Measurements from ENCODE around the gene FSTL1. TPM values are rescaled to one million over a fixed set of nuclear protein-coding genes. Genes with fewer than 3 reads are reported as not detected.

The FSTL1 gene
- total and polyA plus RNA-seq, 2 of the 8 experiments (the other 6 are each of a cell fraction or from before 2014, with no cell fraction given) = 158 to 516 TPM

DNA sequence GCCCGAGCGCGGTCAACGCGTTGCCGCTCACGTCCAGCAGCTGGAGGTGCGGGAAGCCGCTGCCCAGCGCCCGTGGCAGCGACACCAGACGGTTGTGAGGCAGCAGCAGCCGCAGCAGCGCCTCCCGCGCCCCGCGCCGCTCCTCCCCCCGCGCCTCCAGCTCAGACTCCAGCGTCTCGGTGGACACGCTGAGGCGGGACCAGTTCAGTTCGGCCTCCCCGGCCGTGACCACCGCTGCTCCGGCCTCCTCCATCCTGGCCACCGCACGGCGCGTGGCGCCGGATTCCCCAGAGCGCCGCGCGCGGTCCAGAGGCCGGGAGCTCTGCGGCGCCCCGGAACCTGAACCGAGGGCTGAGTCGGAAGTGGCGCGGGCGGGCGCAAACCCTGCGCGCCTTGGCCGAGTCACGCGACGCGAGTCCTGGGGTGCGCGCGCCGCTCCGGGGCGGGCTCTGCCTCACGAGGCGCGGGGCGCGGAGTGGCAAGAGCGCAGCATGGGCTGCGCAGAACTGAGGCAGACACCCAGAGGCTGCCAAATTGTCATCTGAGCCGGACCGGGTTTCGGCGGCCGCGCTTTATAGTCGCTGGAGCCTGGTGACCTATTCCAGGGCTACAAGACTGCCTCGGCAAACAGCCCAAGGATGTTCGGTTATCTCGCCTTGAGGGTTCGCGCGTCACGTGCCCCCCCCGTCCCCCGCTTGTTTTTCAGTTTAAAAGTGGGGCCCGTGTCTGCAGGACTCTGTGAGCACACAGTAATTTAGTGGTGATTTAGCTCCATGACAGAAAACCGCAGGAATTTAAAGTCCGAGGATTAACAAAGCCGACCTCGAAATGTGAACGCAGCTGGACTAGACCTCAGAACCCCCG, 101.6 kb downstream of the FSTL1 start, which contains the start of gene LRRC58:
LRRC58 (minus strand) TSS at position 364 of the 864 bp plus-strand sequence; CDS start at position 253, 111 bp downstream.
- no peak for FAIRE-seq
- H2AFZ ChIP-seq (ENCODE audit: low read length) = peak within 1 kb of the TSS; percentile 18; the same call in 1 of the 2 replicates
- POLR2A ChIA-PET (ENCODE audit: partially characterized antibody) = interaction anchor here (0.6 to 2.6 kb wide), 24 partner anchors 9 to 440 kb away, joined by 3 to 14 read pairs (median 4); partner anchors contain the start of gene GSK3B
- TF ChIP-seq MAFK (IDR thresholded peaks at IDR 0.05; ENCODE audit: low read depth, low read length) = no peak
- TF ChIP-seq FOSL1 (IDR thresholded peaks at IDR 0.05; ENCODE audit: insufficient read depth, low read depth, low read length) = no peak
- peak; percentile 32; the same call in 1 of the 2 replicates for TF ChIP-seq TBP (IDR thresholded peaks at IDR 0.05; ENCODE audit: low read depth, low read length)
- no peak for TF ChIP-seq KDM5A (IDR thresholded peaks at IDR 0.05; ENCODE audit: low read length)
- no peak for TF ChIP-seq POU5F1 (IDR thresholded peaks at IDR 0.05; ENCODE audit: low read depth, low read length)
- TF ChIP-seq, protein P1, sequence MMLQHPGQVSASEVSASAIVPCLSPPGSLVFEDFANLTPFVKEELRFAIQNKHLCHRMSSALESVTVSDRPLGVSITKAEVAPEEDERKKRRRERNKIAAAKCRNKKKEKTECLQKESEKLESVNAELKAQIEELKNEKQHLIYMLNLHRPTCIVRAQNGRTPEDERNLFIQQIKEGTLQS (IDR thresholded peaks at IDR 0.05; ENCODE audit: insufficient read depth, low read depth, low read length) = 0 out of 2 replicates have a peak, but pooled peaks have one; percentile 27
- TF ChIP-seq CBX5 (IDR thresholded peaks at IDR 0.05; ENCODE audit: low read depth, low read length) = no peak
- TF ChIP-seq, protein P2, sequence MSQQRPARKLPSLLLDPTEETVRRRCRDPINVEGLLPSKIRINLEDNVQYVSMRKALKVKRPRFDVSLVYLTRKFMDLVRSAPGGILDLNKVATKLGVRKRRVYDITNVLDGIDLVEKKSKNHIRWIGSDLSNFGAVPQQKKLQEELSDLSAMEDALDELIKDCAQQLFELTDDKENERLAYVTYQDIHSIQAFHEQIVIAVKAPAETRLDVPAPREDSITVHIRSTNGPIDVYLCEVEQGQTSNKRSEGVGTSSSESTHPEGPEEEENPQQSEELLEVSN (IDR thresholded peaks at IDR 0.05) = peak; percentile 70
- peak; percentile 1 to 4; a peak in 2 of 3 replicates for TF ChIP-seq EP300 (IDR thresholded peaks at IDR 0.05; ENCODE audit: borderline replicate concordance in 1 of 2, low read depth in 2 of 2, low read length in 2 of 2)

More for the DNA sequence above, 101.6 kb downstream of the FSTL1 start, which contains the start of gene LRRC58:
- H3K14ac ChIP-seq (ENCODE audit: insufficient read length) = no peak within 1 kb of the TSS
- peaks cover 2% of the 10 kb centered on the region; the same call in 1 of the 2 replicates for H3K79me1 ChIP-seq (ENCODE audit: low read depth, low read length)
- peak; percentile 31 to 86 for DNase-seq (ENCODE audit: low read depth in 1 of 2, low spot score in 2 of 2)
- peak within 1 kb of the TSS; percentile 73 to 88 (median 76) for H3K4me3 ChIP-seq (ENCODE audit: extremely low read depth in 1 of 4, insufficient read depth in 2 of 4, low read depth in 3 of 4, low read length in 4 of 4)
- H4K5ac ChIP-seq (ENCODE audit: insufficient read length, low read depth, low read length) = peak within 1 kb of the TSS; percentile 67
- H3K56ac ChIP-seq (replicated peaks; ENCODE audit: insufficient read length, low read depth, low read length) = peak within 1 kb of the TSS; percentile 78
- H2BK20ac ChIP-seq (ENCODE audit: low read length) = no peak within 1 kb of the TSS
- no peak within 1 kb of the TSS; the same call in 1 of the 2 replicates for H2BK12ac ChIP-seq (ENCODE audit: low read depth, low read length)
- peaks cover 0 to 6% (median 3%) of the 10 kb centered on the region in 4 experiments; a peak in 3 of 7 replicates for H3K27me3 ChIP-seq (replicated peaks in 1 of 4; ENCODE audit: control insufficient read depth in 3 of 4, extremely low read depth in 1 of 4, insufficient read depth in 3 of 4, low read length in 3 of 4)
- no peaks in the 10 kb centered on the region for H3K9me3 ChIP-seq (ENCODE audit: insufficient read depth in 2 of 2, low read depth in 1 of 2, low read length in 1 of 2)
- H4K20me1 ChIP-seq (replicated peaks in 1 of 2; ENCODE audit: control insufficient read depth in 1 of 2, insufficient read depth in 2 of 2, low read length in 2 of 2) = peaks cover 2% of the 10 kb centered on the region in 2 experiments
- peak within 1 kb of the TSS; percentile 68 to 87 (median 78) for H3K9ac ChIP-seq (replicated peaks in 1 of 4; ENCODE audit: extremely low read depth in 1 of 4, low read depth in 3 of 4, low read length in 3 of 4)
- CTCF ChIA-PET (ENCODE audit: partially characterized antibody) = interaction anchor here (0.5 to 2.5 kb wide), 13 partner anchors 9 to 729 kb away, joined by 3 to 14 read pairs (median 3); no protein-coding TSS in a partner anchor
- peaks cover 11% of the 10 kb centered on the region for H3K23me2 ChIP-seq (ENCODE audit: low read depth, low read length)
- H2AK5ac ChIP-seq (ENCODE audit: low read depth, low read length) = no peak within 1 kb of the TSS
- H3K36me3 ChIP-seq (ENCODE audit: control insufficient read depth in 2 of 4, insufficient read depth in 4 of 4, low read length in 3 of 4) = no peaks in the 10 kb centered on the region
- peak within 1 kb of the TSS; percentile 84 to 90 for H3K4me2 ChIP-seq (ENCODE audit: insufficient read depth in 1 of 2, low read depth in 2 of 2, low read length in 2 of 2)
- H2BK5ac ChIP-seq (ENCODE audit: low read depth, low read length) = peak within 1 kb of the TSS; percentile 53; the same call in 1 of the 2 replicates
- peak within 1 kb of the TSS; percentile 83 for H4K91ac ChIP-seq (replicated peaks; ENCODE audit: insufficient read length, low read length)
- H3K23ac ChIP-seq (ENCODE audit: insufficient read length) = no peak within 1 kb of the TSS
- no peak within 1 kb of the TSS for H2BK15ac ChIP-seq (ENCODE audit: low read length)
- H3K18ac ChIP-seq (ENCODE audit: extremely low read depth, low read length) = peak within 1 kb of the TSS; percentile 86
- peak within 1 kb of the TSS; percentile 25; the same call in 1 of the 2 replicates for H3K27ac ChIP-seq (ENCODE audit: low read depth, low read length)
- H3K79me2 ChIP-seq (ENCODE audit: control insufficient read depth in 1 of 2, insufficient read depth in 2 of 2, low read length in 2 of 2) = peaks cover 0 to 24% of the 10 kb centered on the region in 2 experiments; a peak in 2 of 4 replicates
- peak within 1 kb of the TSS; percentile 96 for H3K4ac ChIP-seq (replicated peaks; ENCODE audit: insufficient read length, low read depth, low read length)
- H3K4me1 ChIP-seq (replicated peaks in 1 of 4; ENCODE audit: control insufficient read depth in 3 of 4, insufficient read depth in 4 of 4, low read length in 3 of 4) = peaks cover 0 to 4% (median 2%) of the 10 kb centered on the region in 4 experiments; a peak in 2 of 7 replicates
- H4K8ac ChIP-seq (ENCODE audit: extremely low read depth, insufficient read depth, low read length) = peak within 1 kb of the TSS; percentile 96
- WGBS, 2 experiments (ENCODE audit: extremely low coverage in 1 of 2, insufficient coverage in 1 of 2, insufficient read length in 1 of 2, insufficient replicate concordance in 2 of 2, low coverage in 1 of 2, low lambda C conversion rate in 2 of 2, missing lambda C conversion rate in 1 of 2) = 2% methylated on average over 75 of the region's 95 CpGs; no CpG with 5 or more reads in 1 of the 2 experiments
- H2BK120ac ChIP-seq (replicated peaks; ENCODE audit: low read depth, low read length) = no peak within 1 kb of the TSS
